ENCODE results near the gene STXBP5.

The STXBP5 gene

GRCh38 chr6:147382945-147383554, 178.8 kb downstream of the STXBP5 start:
- no peak for DNase-seq (ENCODE audit: low spot score)

GRCh38 chr6:147384029-147384428, 179.8 kb downstream of the STXBP5 start:
- no peak for DNase-seq (ENCODE audit: low spot score)

GRCh38 chr6:147384737-147385710, 180.8 kb downstream of the STXBP5 start:
- DNase-seq (ENCODE audit: low spot score), result no peak

GRCh38 chr6:147389463-147389862, 185.2 kb downstream of the STXBP5 start:
- DNase-seq (ENCODE audit: low spot score), result no peak

- DNase-seq (ENCODE audit: low spot score), result peak; percentile 50
Measured at GRCh38 chr6:147390909-147391536, 186.8 kb downstream of the STXBP5 start.

GRCh38 chr6:147392917-147393625, 188.9 kb downstream of the STXBP5 start:
- no peak for DNase-seq (ENCODE audit: low spot score)

GRCh38 chr6:147395158-147395557, 190.9 kb downstream of the STXBP5 start:
- DNase-seq (ENCODE audit: low spot score), result no peak

- DNase-seq (ENCODE audit: low spot score), result no peak
Measured at GRCh38 chr6:147397306-147397705, 193.1 kb downstream of the STXBP5 start.

GRCh38 chr6:147400968-147401367, 196.8 kb downstream of the STXBP5 start:
- no peak for DNase-seq (ENCODE audit: low spot score)

- DNase-seq (ENCODE audit: low spot score), result no peak
Measured at GRCh38 chr6:147401779-147402178, 197.6 kb downstream of the STXBP5 start.

GRCh38 chr6:147406783-147407182, 202.6 kb downstream of the STXBP5 start:
- DNase-seq (ENCODE audit: low spot score), result no peak

- no peak for DNase-seq (ENCODE audit: low spot score)
Measured at GRCh38 chr6:147407571-147407970, 203.4 kb downstream of the STXBP5 start.

GRCh38 chr6:147416622-147417021, 212.4 kb downstream of the STXBP5 start:
- no peak for DNase-seq (ENCODE audit: low spot score)

GRCh38 chr6:147417954-147418353, 213.7 kb downstream of the STXBP5 start:
- DNase-seq (ENCODE audit: low spot score), result no peak

- DNase-seq (ENCODE audit: low spot score), result no peak
Measured at GRCh38 chr6:147418523-147418922, 214.3 kb downstream of the STXBP5 start.

GRCh38 chr6:147421903-147422302, 217.7 kb downstream of the STXBP5 start:
- DNase-seq (ENCODE audit: low spot score), result no peak

- DNase-seq (ENCODE audit: low spot score), result no peak
Measured at GRCh38 chr6:147423111-147423510, 218.9 kb downstream of the STXBP5 start.

- no peak for DNase-seq (ENCODE audit: low spot score)
Measured at GRCh38 chr6:147429794-147430193, 225.6 kb downstream of the STXBP5 start.

GRCh38 chr6:147430811-147431210, 226.6 kb downstream of the STXBP5 start:
- DNase-seq (ENCODE audit: low spot score), result no peak

GRCh38 chr6:147434076-147434475, 229.9 kb downstream of the STXBP5 start:
- no peak for DNase-seq (ENCODE audit: low spot score)

- no peak for DNase-seq (ENCODE audit: low spot score)
Measured at GRCh38 chr6:147434516-147434915, 230.3 kb downstream of the STXBP5 start.

- DNase-seq (ENCODE audit: low spot score), result no peak
Measured at GRCh38 chr6:147437615-147438014, 233.4 kb downstream of the STXBP5 start.

All from Ammon's horn (tissue), 1 donor.